H1 (cell line): ENCODE measurements around the gene FSCN2. TPM values are rescaled to one million over a fixed set of nuclear protein-coding genes. Genes with fewer than 3 reads are reported as not detected.

Experiments used
- ATF2 ChIP-seq: IDR thresholded peaks from 2 replicates; pipeline ENCODE4 v1.6.1; 2012; ENCODE audit warnings: low read length, inconsistent platforms
- BRCA1 ChIP-seq: IDR thresholded peaks from 2 replicates; pipeline ENCODE4 v1.6.1; 2012; ENCODE audit warnings: low read depth, low read length, improper control_type of control experiment
- CHD7 ChIP-seq: fragments of 300-600 bp; sonication (generic); IDR thresholded peaks from 2 replicates; pipeline ENCODE4 v1.7.1; 2012; ENCODE audit warnings: low read length, moderate library complexity, mild to moderate bottlenecking, inconsistent platforms; ENCODE audit not compliant: insufficient replicate concordance
- CREB1 ChIP-seq: IDR thresholded peaks from 2 replicates; pipeline ENCODE4 v1.6.1; 2012; ENCODE audit warnings: inconsistent platforms
- EP300 ChIP-seq, 2 experiments: IDR thresholded peaks; 1 replicate in 1 of 2; 2 replicates in 1 of 2; pipeline ENCODE4 v1.6.1; 2011 to 2012; ENCODE audit warnings: low read depth in 2 of 2, low read length in 2 of 2, mild to moderate bottlenecking in 2 of 2, borderline replicate concordance in 1 of 2, inconsistent platforms in 1 of 2, moderate library complexity in 1 of 2
- RXRA ChIP-seq: IDR thresholded peaks from 2 replicates; pipeline ENCODE4 v1.6.1; 2011; ENCODE audit warnings: low read depth, mild to moderate bottlenecking, low read length, moderate library complexity; ENCODE audit not compliant: insufficient read depth
- polyA plus RNA-seq, 7 experiments: library from polyadenylated mRNA; depleted of rRNA in 3 of 7; stranded (reverse) in 5 of 7; unstranded in 2 of 7; fragments of >200 nt in 5 of 7; fragments of 200-250 nt in 2 of 7; gene quantifications; 1 replicate in 5 of 7; 2 replicates in 1 of 7; 4 replicates in 1 of 7; pipeline versions ENCODE4 v1.2.1 to v1.2.3, GENCODE V29; 2011 to 2013; ENCODE audit warnings: missing spikeins in 2 of 7, mixed read lengths in 2 of 7
- total RNA-seq: library from RNA; stranded (reverse); fragmentation: NEBNext Ultra II Directional; extraction: Animal tissue kit (Norgen Biotek cat#: 25700); gene quantifications from 2 replicates; pipeline ENCODE4 v1.2.1, GENCODE V29; 2021

Gene FSCN2
- total and polyA plus RNA-seq, 2 of the 8 experiments (the other 6 are each of a cell fraction or from before 2014, with no cell fraction given) = 0.18 to 0.30 TPM

- TF ChIP-seq EP300 (IDR thresholded peaks at IDR 0.05; ENCODE audit: borderline replicate concordance in 1 of 2, low read depth in 2 of 2, low read length in 2 of 2) (no peak), ATF2 (no peak), BRCA1 (no peak), CREB1 (no peak), RXRA (no peak), CHD7 (no peak)
Observed at GRCh38 chr17:81551458-81552243, 23.5 kb downstream of the FSCN2 start (continued).
